GM23338 (cell line): ENCODE results near the gene MCAT. TPM values are rescaled to one million over a fixed set of nuclear protein-coding genes. Genes with fewer than 3 reads are reported as not detected.

Source experiments
- ATAC-seq: fragments of 200-7000 bp; cut with Tn5 transposase; 3 replicates; pipeline ENCODE4 v1.9.1; 2020
- DNase-seq: peaks from one replicate; pipeline ENCODE4 v3.0.0-alpha.2; 2015; ENCODE audit warnings: low spot score
- H2AFZ ChIP-seq: fragments of 200-600 bp; sonication (generic); 2 replicates; pipeline ENCODE4 v1.8.0; 2016; ENCODE audit warnings: antibody characterized with exemption, mild to moderate bottlenecking, moderate library complexity
- H3F3A ChIP-seq: fragments of 200-600 bp; sonication (generic); replicated peaks from 2 replicates; pipeline ENCODE4 v1.8.0; 2017; ENCODE audit warnings: antibody characterized with exemption, mixed run types, low read depth
- H3K27ac ChIP-seq: fragments of 200-600 bp; sonication (generic); 2 replicates; pipeline ENCODE4 v1.6.1; 2016; ENCODE audit warnings: low read depth
- H3K27me3 ChIP-seq: fragments of 200-600 bp; sonication (generic); 2 replicates; pipeline ENCODE4 v1.8.0; 2016; ENCODE audit warnings: mild to moderate bottlenecking, mixed run types, moderate library complexity; ENCODE audit not compliant: insufficient read depth
- H3K36me3 ChIP-seq: fragments of 200-600 bp; sonication (generic); 2 replicates; pipeline ENCODE4 v1.8.0; 2016; ENCODE audit warnings: mild to moderate bottlenecking; ENCODE audit not compliant: insufficient read depth
- H3K4me1 ChIP-seq: fragments of 200-600 bp; sonication (generic); 2 replicates; pipeline ENCODE4 v1.8.0; 2016; ENCODE audit warnings: mild to moderate bottlenecking, moderate library complexity; ENCODE audit not compliant: insufficient read depth
- H3K4me2 ChIP-seq: fragments of 200-600 bp; sonication (generic); 2 replicates; pipeline ENCODE4 v1.7.1; 2017; ENCODE audit warnings: mixed run types
- H3K4me3 ChIP-seq: fragments of 200-600 bp; sonication (generic); 2 replicates; pipeline ENCODE4 v1.6.1; 2016; ENCODE audit warnings: mixed run types
- H3K79me2 ChIP-seq: fragments of 200-600 bp; sonication (generic); replicated peaks from 2 replicates; pipeline ENCODE4 v1.8.0; 2017; ENCODE audit warnings: mild to moderate bottlenecking; ENCODE audit not compliant: insufficient read depth
- H3K9me2 ChIP-seq: fragments of 200-600 bp; sonication (generic); 2 replicates; pipeline ENCODE4 v1.8.0; 2017; ENCODE audit not compliant: insufficient read depth
- H4K20me1 ChIP-seq: fragments of 200-600 bp; sonication (generic); replicated peaks from 2 replicates; pipeline ENCODE4 v1.8.0; 2017; ENCODE audit warnings: mild to moderate bottlenecking; ENCODE audit not compliant: insufficient read depth
- H3K27ac Mint-ChIP-seq: 2 replicates; pipeline ENCODE4 v1.8.0; 2020; ENCODE audit warnings: inconsistent platforms, mild to moderate bottlenecking, moderate library complexity, mixed read lengths
- H3K27me3 Mint-ChIP-seq: 3 replicates; pipeline ENCODE4 v1.8.0; 2022; ENCODE audit warnings: low read depth, mild to moderate bottlenecking, moderate library complexity, mixed read lengths, inconsistent platforms; ENCODE audit not compliant: insufficient read depth, poor library complexity
- H3K36me3 Mint-ChIP-seq: 3 replicates; pipeline ENCODE4 v1.8.0; 2021; ENCODE audit warnings: low read depth, mild to moderate bottlenecking, inconsistent platforms, moderate library complexity, mixed read lengths
- H3K4me1 Mint-ChIP-seq: 3 replicates; pipeline ENCODE4 v1.8.0; 2020; ENCODE audit warnings: mild to moderate bottlenecking, inconsistent platforms, mixed read lengths
- H3K4me3 Mint-ChIP-seq: 3 replicates; pipeline ENCODE4 v1.8.0; 2021; ENCODE audit warnings: moderate library complexity, mild to moderate bottlenecking, inconsistent platforms, mixed read lengths
- H3K9me3 Mint-ChIP-seq: 3 replicates; pipeline ENCODE4 v1.8.0; 2020; ENCODE audit warnings: moderate library complexity, mild to moderate bottlenecking, inconsistent platforms, mixed read lengths
- CREB1 ChIP-seq: fragments of 250-450 bp; sonication (Bioruptor Pico); IDR thresholded peaks from 2 replicates; pipeline ENCODE4 v1.5.0; 2020; ENCODE audit warnings: low read depth, mild to moderate bottlenecking, moderate library complexity
- CTCF ChIP-seq, 2 experiments: fragments of 200-600 bp in 1 of 2; sonication (generic) in 1 of 2; conservative IDR thresholded peaks; 2 replicates each; pipeline versions ENCODE4 v1.5.1 to v1.6.1; 2016 to 2017; ENCODE audit warnings: antibody characterized with exemption in 2 of 2, low read depth in 2 of 2, mild to moderate bottlenecking in 2 of 2, moderate library complexity in 1 of 2
- ETS1 ChIP-seq: IDR thresholded peaks from 2 replicates; pipeline ENCODE4 v1.6.1; 2016; ENCODE audit warnings: antibody characterized with exemption
- EZH2phosphoT487 ChIP-seq: fragments of 200-600 bp; sonication (generic); IDR thresholded peaks from one replicate; pipeline ENCODE4 v1.8.1; 2018; ENCODE audit warnings: antibody characterized with exemption; ENCODE audit not compliant: unreplicated experiment
- JUNB ChIP-seq: IDR thresholded peaks from one replicate; pipeline ENCODE4 v1.6.1; 2016; ENCODE audit warnings: antibody characterized with exemption; ENCODE audit not compliant: unreplicated experiment
- REST ChIP-seq: IDR thresholded peaks from one replicate; pipeline ENCODE4 v1.6.1; 2018; ENCODE audit warnings: antibody characterized with exemption; ENCODE audit not compliant: unreplicated experiment
- ZNF114 ChIP-seq: fragments of 250-450 bp; sonication (Bioruptor Pico); IDR thresholded peaks from 2 replicates; pipeline ENCODE4 v1.5.0; 2020; ENCODE audit warnings: mild to moderate bottlenecking, moderate library complexity
- polyA plus RNA-seq: library from polyadenylated mRNA; unstranded; fragments of >200 nt; fragmentation: Nextera tagmentation; extraction: Ambion mirVana; gene quantifications from 2 replicates; pipeline ENCODE4 v1.2.1, GENCODE V29; 2016
- total RNA-seq: library from RNA; depleted of rRNA; stranded (reverse); fragments of >200 nt; shearing (Covaris generic); gene quantifications from 2 replicates; pipeline ENCODE4 v1.2.3, GENCODE V29; 2014

The MCAT gene
- total and polyA plus RNA-seq, 2 experiments from 2014 or later = 9.7 to 16.9 TPM

- Histone ChIP-seq H3F3A (0 out of 2 replicates have a peak, but pooled peaks cover 5% of the 10 kb centered on the region), H3K27ac (no peak overlapping the region), H2AFZ (no peak overlapping the region), H3K79me2 (no peaks in the 10 kb centered on the region), H3K36me3 (no peaks in the 10 kb centered on the region; the same call in 1 of the 2 replicates), H3K4me1 (no peaks in the 10 kb centered on the region), H4K20me1 (no peaks in the 10 kb centered on the region), H3K9me2 (no peaks in the 10 kb centered on the region), H3K4me2 (no peak overlapping the region), H3K27me3 (no peaks in the 10 kb centered on the region), H3K4me3 (no peak overlapping the region)
- peak overlapping the region; percentile 84 for H3K4me3 Mint-ChIP-seq
- no peak for ATAC-seq
- H3K4me1 Mint-ChIP-seq = no peaks in the 10 kb centered on the region
- peaks cover under 1% of the 10 kb centered on the region for H3K9me3 Mint-ChIP-seq
- TF ChIP-seq CREB1 (CRISPR knock-in tag) (no peak), CTCF (conservative IDR thresholded peaks at IDR 0.05; ENCODE audit: low read depth in 2 of 2) (peak in 1 of 2 experiments; percentile 41; a peak in 2 of 4 replicates), JUNB (no peak), EZH2phosphoT487 (no peak), ZNF114 (CRISPR knock-in tag) (no peak), REST (no peak), ETS1 (no peak)
- peaks cover 3% of the 10 kb centered on the region; the same call in 1 of the 3 replicates for H3K36me3 Mint-ChIP-seq
- H3K27ac Mint-ChIP-seq = no peak overlapping the region
- DNase-seq = no peak
- no peaks in the 10 kb centered on the region for H3K27me3 Mint-ChIP-seq
Observed at GRCh38 chr22:43090130-43090789, 52.9 kb downstream of the MCAT start.
